Trophoblast cell (in vitro differentiated cells and primary cell): ENCODE measurements around the gene SYNE2.

Source experiments
- DNase-seq, 2 donors: peaks; one replicate each; pipeline ENCODE4 v3.0.0-alpha.2; 2016
- H2AFZ ChIP-seq: 2 replicates; pipeline ENCODE4 v1.6.1; 2013; ENCODE audit warnings: low read length, moderate library complexity, mild to moderate bottlenecking; ENCODE audit not compliant: insufficient read depth, poor library complexity
- H2AK5ac ChIP-seq: 2 replicates; pipeline ENCODE4 v1.6.1; 2013; ENCODE audit warnings: mild to moderate bottlenecking, low read length
- H2BK120ac ChIP-seq: 2 replicates; pipeline ENCODE4 v1.6.1; 2013; ENCODE audit warnings: low read length, mild to moderate bottlenecking, moderate library complexity; ENCODE audit not compliant: insufficient read depth, poor library complexity
- H2BK12ac ChIP-seq: 2 replicates; pipeline ENCODE4 v1.6.1; 2013; ENCODE audit warnings: mild to moderate bottlenecking, low read length, moderate library complexity
- H2BK5ac ChIP-seq: 2 replicates; pipeline ENCODE4 v1.6.1; 2013; ENCODE audit warnings: low read length, low read depth, moderate library complexity, mild to moderate bottlenecking; ENCODE audit not compliant: poor library complexity
- H3K14ac ChIP-seq: 2 replicates; pipeline ENCODE4 v1.6.1; 2013; ENCODE audit warnings: mild to moderate bottlenecking, low read length
- H3K18ac ChIP-seq: 2 replicates; pipeline ENCODE4 v1.6.1; 2013; ENCODE audit warnings: mild to moderate bottlenecking, low read length
- H3K23ac ChIP-seq: 2 replicates; pipeline ENCODE4 v1.6.1; 2013; ENCODE audit warnings: low read length
- H3K27ac ChIP-seq: 2 replicates; pipeline ENCODE4 v1.5.1; 2013; ENCODE audit warnings: low read depth, mild to moderate bottlenecking, inconsistent platforms, low read length, moderate library complexity
- H3K27me3 ChIP-seq: 2 replicates; pipeline ENCODE4 v1.6.1; 2013; ENCODE audit warnings: inconsistent platforms, mild to moderate bottlenecking, low read length, moderate library complexity; ENCODE audit not compliant: insufficient read depth
- H3K36me3 ChIP-seq, 2 experiments: 1 replicate in 1 of 2; 2 replicates in 1 of 2; pipeline ENCODE4 v1.6.1; 2013; ENCODE audit warnings: low read length in 2 of 2, mild to moderate bottlenecking in 2 of 2, moderate library complexity in 1 of 2; ENCODE audit not compliant: insufficient read depth in 2 of 2, control insufficient read depth in 1 of 2
- H3K4ac ChIP-seq: 2 replicates; pipeline ENCODE4 v1.6.1; 2013; ENCODE audit warnings: low read depth, mild to moderate bottlenecking, low read length, moderate library complexity
- H3K4me1 ChIP-seq, 2 experiments: 1 replicate in 1 of 2; 2 replicates in 1 of 2; pipeline ENCODE4 v1.6.1; 2013; ENCODE audit warnings: low read length in 2 of 2, mild to moderate bottlenecking in 2 of 2, moderate library complexity in 1 of 2; ENCODE audit not compliant: insufficient read depth in 2 of 2, control insufficient read depth in 1 of 2
- H3K4me2 ChIP-seq: 2 replicates; pipeline ENCODE4 v1.6.1; 2013; ENCODE audit warnings: inconsistent platforms, mild to moderate bottlenecking, low read length, moderate library complexity
- H3K4me3 ChIP-seq: 2 replicates; pipeline ENCODE4 v1.5.1; 2013; ENCODE audit warnings: mild to moderate bottlenecking, low read depth, low read length, inconsistent platforms
- H3K79me1 ChIP-seq: one replicate; pipeline ENCODE4 v1.6.1; 2013; ENCODE audit warnings: low read length
- H3K79me2 ChIP-seq: 2 replicates; pipeline ENCODE4 v1.6.1; 2013; ENCODE audit warnings: low read length, mild to moderate bottlenecking; ENCODE audit not compliant: control insufficient read depth, insufficient read depth, poor library complexity
- H3K9ac ChIP-seq: 2 replicates; pipeline ENCODE4 v1.6.1; 2013; ENCODE audit warnings: mild to moderate bottlenecking, low read length
- H3K9me3 ChIP-seq: 2 replicates; pipeline ENCODE4 v1.6.1; 2013; ENCODE audit warnings: low read depth, mild to moderate bottlenecking, control low read depth, inconsistent platforms, low read length; ENCODE audit not compliant: insufficient read depth
- H4K12ac ChIP-seq: 2 replicates; pipeline ENCODE4 v1.6.1; 2013; ENCODE audit warnings: low read depth, mild to moderate bottlenecking, low read length, moderate library complexity
- H4K8ac ChIP-seq: 2 replicates; pipeline ENCODE4 v1.6.1; 2013; ENCODE audit warnings: low read depth, mild to moderate bottlenecking, low read length, moderate library complexity
- H4K91ac ChIP-seq: one replicate; pipeline ENCODE4 v1.6.1; 2013; ENCODE audit warnings: low read depth, mild to moderate bottlenecking, low read length, moderate library complexity
- WGBS: extraction: QIAGEN DNeasy Blood & Tissue Kit; methylation state at CpG from one replicate; pipeline ENCODE4 v1.1.7; 2013; ENCODE audit warnings: missing lambda C conversion rate; ENCODE audit not compliant: insufficient read length, insufficient coverage; ENCODE audit errors: extremely low coverage; 5-methylcytosine and 5-hydroxymethylcytosine counted together

SYNE2 gene

DNA sequence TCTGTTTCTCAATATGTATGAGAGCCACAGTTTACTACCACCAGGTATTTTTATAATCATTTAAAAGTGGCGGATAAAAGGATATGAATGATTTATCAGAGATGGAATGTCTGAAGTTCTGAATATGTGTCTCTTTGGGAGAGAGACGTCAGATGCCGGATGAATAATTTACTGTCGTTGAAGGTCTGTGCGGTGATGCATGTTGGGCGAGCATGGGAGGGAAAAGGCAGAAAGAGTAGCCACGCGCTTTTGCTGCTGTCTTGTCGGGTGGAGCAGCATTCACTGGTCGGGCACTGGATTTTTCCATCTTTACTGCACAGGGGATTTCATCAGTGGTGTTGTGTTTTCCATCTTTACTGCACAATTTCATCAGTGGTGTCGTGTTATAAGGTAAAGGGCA lies 65.6 kb downstream of the SYNE2 start:
- no peaks in the 10 kb centered on the region for H3K27me3 ChIP-seq
- no peak overlapping the region for H3K18ac ChIP-seq
- H2AFZ ChIP-seq: no peak overlapping the region
- no peak overlapping the region for H2BK12ac ChIP-seq
- H2BK120ac ChIP-seq: no peak overlapping the region
- no peak overlapping the region for H2AK5ac ChIP-seq
- H3K79me1 ChIP-seq: no peaks in the 10 kb centered on the region
- no peak overlapping the region for H3K4me3 ChIP-seq
- H3K4me2 ChIP-seq: no peak overlapping the region
- no peak overlapping the region for H2BK5ac ChIP-seq
- H3K4me1 ChIP-seq: no peaks in the 10 kb centered on the region
- H3K27ac ChIP-seq: no peak overlapping the region
- no peak overlapping the region for H4K12ac ChIP-seq
- DNase-seq: no peak
- H3K9me3 ChIP-seq: no peaks in the 10 kb centered on the region
- H3K4ac ChIP-seq: no peak overlapping the region
- no peak overlapping the region for H3K23ac ChIP-seq
- no peak overlapping the region for H3K14ac ChIP-seq
- H4K8ac ChIP-seq: no peak overlapping the region
- H3K9ac ChIP-seq: no peak overlapping the region
- no peaks in the 10 kb centered on the region for H3K79me2 ChIP-seq
- WGBS: no CpG with 5 or more reads among the region's 11 CpGs
- no peak overlapping the region for H4K91ac ChIP-seq
- no peaks in the 10 kb centered on the region for H3K36me3 ChIP-seq

DNA sequence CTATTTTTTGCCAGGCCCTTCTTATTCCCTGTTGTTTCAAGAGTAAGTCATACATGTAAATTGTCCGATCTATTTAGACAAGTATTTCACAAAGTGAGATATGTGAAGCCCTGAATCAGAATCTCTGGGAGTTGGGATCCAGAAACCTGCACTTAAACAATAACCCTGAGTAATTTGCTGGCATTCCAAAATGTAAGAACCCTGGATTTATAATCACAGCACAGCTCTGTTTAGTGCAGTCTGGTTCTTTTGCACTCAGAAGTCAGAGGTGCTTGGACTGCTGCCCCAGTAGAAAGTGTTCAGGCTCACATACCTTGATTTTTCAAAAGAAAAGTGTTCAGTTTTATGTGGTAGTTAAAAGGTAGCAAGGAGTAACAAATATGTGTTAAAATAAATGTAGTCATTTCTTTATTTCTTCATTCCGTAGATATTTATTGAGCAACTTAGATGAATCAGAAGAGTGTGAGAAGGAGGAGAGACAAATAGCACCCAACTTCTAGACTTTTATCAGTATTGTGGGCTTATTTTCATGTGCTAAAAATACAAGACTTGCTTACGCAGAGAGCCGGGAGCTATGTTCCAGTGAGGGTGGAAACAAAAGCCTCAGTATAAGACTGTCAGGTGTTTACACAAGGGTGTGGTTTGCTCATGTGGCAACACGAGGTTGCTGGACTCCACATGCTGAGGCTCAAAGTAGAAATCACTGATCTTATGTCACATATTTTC lies 70.1 kb downstream of the SYNE2 start:
- Histone ChIP-seq H3K36me3 (no peaks in the 10 kb centered on the region), H3K9ac (no peak overlapping the region), H3K4me1 (no peaks in the 10 kb centered on the region), H3K9me3 (no peaks in the 10 kb centered on the region), H2AK5ac (no peak overlapping the region), H2BK5ac (no peak overlapping the region), H3K27ac (no peak overlapping the region), H4K8ac (no peak overlapping the region), H3K23ac (no peak overlapping the region), H3K79me1 (no peaks in the 10 kb centered on the region), H3K79me2 (no peaks in the 10 kb centered on the region), H3K4ac (no peak overlapping the region), H2BK120ac (no peak overlapping the region), H2AFZ (no peak overlapping the region), H4K91ac (no peak overlapping the region), H3K4me2 (no peak overlapping the region), H3K27me3 (no peaks in the 10 kb centered on the region), H3K4me3 (no peak overlapping the region), H3K14ac (no peak overlapping the region), H4K12ac (no peak overlapping the region), H3K18ac (no peak overlapping the region), H2BK12ac (no peak overlapping the region)
- no CpG with 5 or more reads among the region's 5 CpGs for WGBS
- DNase-seq: peak in 1 of 2 donors; percentile 38

DNA sequence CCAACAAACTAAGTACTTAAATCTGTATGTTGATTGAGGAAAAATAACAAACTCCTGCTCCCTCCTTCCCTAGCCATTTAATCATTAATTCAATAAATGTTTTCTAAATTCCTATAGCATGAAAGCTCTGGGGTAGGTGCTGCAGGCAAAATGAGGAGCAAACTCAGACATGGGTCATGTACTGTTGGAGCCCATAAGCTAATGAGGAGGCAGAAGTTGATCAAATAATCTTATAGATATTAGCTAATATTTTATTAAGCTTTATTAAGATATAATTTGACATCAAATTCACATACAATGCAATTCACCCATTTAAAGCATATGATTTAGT lies 70.6 kb downstream of the SYNE2 start:
- H3K36me3 ChIP-seq: no peaks in the 10 kb centered on the region
- no peak overlapping the region for H3K14ac ChIP-seq
- H2BK12ac ChIP-seq: no peak overlapping the region
- no peak overlapping the region for H2AFZ ChIP-seq
- no peaks in the 10 kb centered on the region for H3K79me2 ChIP-seq
- H3K27ac ChIP-seq: no peak overlapping the region
- no peak overlapping the region for H3K4me2 ChIP-seq
- H3K4me1 ChIP-seq: no peaks in the 10 kb centered on the region
- no peak overlapping the region for H4K91ac ChIP-seq
- H4K8ac ChIP-seq: no peak overlapping the region
- H3K27me3 ChIP-seq: no peaks in the 10 kb centered on the region
- no peaks in the 10 kb centered on the region for H3K9me3 ChIP-seq
- H4K12ac ChIP-seq: no peak overlapping the region
- H3K79me1 ChIP-seq: no peaks in the 10 kb centered on the region
- H3K4me3 ChIP-seq: no peak overlapping the region
- no peak overlapping the region for H3K4ac ChIP-seq
- no peak overlapping the region for H3K23ac ChIP-seq
- DNase-seq: no peak
- no peak overlapping the region for H2AK5ac ChIP-seq
- no peak overlapping the region for H2BK120ac ChIP-seq
- H3K9ac ChIP-seq: no peak overlapping the region
- H3K18ac ChIP-seq: no peak overlapping the region
- no peak overlapping the region for H2BK5ac ChIP-seq

DNA sequence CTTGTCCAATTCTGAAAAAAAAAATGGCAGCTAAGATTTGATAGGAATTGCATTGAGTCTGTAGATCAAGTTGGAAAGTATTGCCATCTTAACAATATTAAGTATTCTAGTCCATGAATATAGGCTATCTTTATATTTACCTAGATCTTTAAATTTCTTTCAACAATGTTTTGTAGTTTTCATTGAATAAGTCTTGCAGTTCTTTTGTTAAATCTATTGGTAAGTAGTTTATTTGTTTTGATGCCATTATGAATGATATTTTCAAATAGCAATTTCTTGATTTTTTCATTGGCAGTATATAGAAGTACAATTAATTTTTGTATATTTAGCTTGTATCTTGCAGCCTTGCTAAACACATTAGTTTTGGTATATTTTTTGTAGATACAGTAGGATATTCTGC lies 71.6 kb downstream of the SYNE2 start:
- Histone ChIP-seq H3K9ac (no peak overlapping the region), H3K79me2 (no peaks in the 10 kb centered on the region), H3K4ac (no peak overlapping the region), H3K4me1 (no peaks in the 10 kb centered on the region), H3K23ac (no peak overlapping the region), H2AFZ (no peak overlapping the region), H2BK120ac (no peak overlapping the region), H3K27ac (no peak overlapping the region), H2AK5ac (no peak overlapping the region), H3K9me3 (no peaks in the 10 kb centered on the region), H3K79me1 (no peaks in the 10 kb centered on the region), H2BK12ac (no peak overlapping the region), H4K91ac (no peak overlapping the region), H3K18ac (no peak overlapping the region), H4K8ac (no peak overlapping the region), H3K14ac (no peak overlapping the region), H2BK5ac (no peak overlapping the region), H3K4me3 (no peak overlapping the region), H3K27me3 (no peaks in the 10 kb centered on the region), H3K36me3 (no peaks in the 10 kb centered on the region), H4K12ac (no peak overlapping the region), H3K4me2 (no peak overlapping the region)
- no peak for DNase-seq
